AG08395 (cell line): ENCODE results near the gene RACK1.
"Not testable (repeated sequence)": the region's sequence is repeated elsewhere in the genome, so short reads cannot be mapped to it uniquely, and the experiment has no call there.

ENCODE experiments used
- DNase-seq: peaks from one replicate; pipeline ENCODE4 v3.0.0; 2012; ENCODE audit warnings: mixed read lengths, low spot score

RACK1 gene

DNA sequence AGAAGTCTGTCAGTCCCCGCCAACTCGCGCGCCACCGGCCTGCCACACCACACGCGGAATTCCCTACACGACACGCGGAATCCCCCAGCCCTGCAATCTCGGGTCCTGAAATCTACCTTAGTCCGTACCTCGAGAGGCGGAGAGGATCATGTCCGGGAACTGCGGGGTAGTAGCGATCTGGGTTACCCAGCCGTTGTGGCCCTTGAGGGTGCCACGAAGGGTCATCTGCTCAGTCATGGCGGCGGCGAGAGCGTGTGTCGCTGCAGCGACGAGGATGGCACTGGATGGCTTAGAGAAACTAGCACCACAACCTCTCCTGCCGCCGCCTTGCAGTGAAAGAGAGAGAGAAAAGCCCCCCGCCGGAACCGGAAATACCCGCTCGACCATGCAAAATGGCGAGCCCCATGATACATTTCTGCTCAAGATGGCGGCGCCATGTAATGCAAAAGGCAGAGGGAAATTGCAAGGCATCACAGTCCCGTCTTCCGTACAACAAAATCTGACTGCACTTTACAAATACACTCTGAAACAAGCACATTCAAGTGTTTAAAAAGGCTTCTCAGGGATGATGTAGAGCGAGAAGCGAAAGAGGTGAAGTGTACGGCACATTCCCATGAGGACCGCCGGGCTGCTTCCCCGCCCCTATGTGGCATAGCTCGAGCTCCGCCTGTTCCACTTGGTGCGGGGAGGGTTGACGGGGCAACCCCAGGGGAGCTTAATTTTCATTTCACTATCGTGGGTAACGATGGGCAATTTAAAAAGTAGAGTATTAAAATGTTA, at the start of gene RACK1:
TSS of gene RACK1 (minus strand) at position 343 of the 780 bp plus-strand sequence. CDS start at position 237, 106 bp downstream.
- DNase-seq = peak; percentile 84

- not testable (repeated sequence) for DNase-seq
Observed at GRCh38 chr5:181287331-181287730, 43.6 kb upstream of the RACK1 start.

DNA sequence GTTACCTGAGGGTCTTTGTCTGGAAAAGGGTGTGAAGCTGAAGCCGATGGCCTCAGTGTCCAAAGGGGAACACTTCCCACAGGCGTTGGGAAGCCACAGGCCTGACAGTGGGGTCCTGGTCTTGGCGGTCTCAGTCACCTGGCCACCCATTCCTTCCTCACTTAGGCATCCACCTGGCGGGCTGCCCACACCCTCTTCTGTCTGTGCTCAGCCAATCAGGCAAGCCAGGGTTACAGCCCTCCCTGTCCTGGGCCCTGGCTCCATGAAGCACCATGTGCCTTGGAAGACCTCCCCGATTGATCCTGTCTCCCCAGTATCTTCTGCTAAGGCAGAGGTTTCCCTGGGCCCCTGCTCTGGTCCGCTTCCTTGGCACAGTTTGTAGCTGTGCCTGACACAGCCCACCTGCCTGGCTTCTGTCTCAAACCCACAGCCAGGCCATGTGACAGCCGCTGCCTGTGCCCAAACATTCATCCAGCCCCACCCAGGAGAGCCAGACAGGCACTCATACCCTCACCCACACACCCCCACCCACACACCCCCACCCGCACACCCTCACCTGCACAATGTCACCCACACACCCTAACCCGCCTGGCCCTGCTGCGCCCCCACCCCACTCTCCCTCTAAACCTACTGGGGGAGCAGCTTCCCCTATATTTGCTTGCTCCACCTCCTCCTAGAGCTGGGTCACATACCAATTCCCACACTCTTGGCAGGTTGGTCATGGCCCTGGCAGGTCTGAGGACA, 42.4 kb upstream of the RACK1 start:
- DNase-seq = not testable (repeated sequence)

- not testable (repeated sequence) for DNase-seq
Observed at GRCh38 chr5:181283841-181284755, 40.4 kb upstream of the RACK1 start.

GRCh38 chr5:181283347-181283746, 39.6 kb upstream of the RACK1 start:
- no peak for DNase-seq

GRCh38 chr5:181282874-181283273, 39.2 kb upstream of the RACK1 start:
- DNase-seq = no peak

GRCh38 chr5:181282415-181282814, 38.7 kb upstream of the RACK1 start:
- not testable (repeated sequence) for DNase-seq

- no peak for DNase-seq
Observed at GRCh38 chr5:181281984-181282316, 38.2 kb upstream of the RACK1 start.

DNA sequence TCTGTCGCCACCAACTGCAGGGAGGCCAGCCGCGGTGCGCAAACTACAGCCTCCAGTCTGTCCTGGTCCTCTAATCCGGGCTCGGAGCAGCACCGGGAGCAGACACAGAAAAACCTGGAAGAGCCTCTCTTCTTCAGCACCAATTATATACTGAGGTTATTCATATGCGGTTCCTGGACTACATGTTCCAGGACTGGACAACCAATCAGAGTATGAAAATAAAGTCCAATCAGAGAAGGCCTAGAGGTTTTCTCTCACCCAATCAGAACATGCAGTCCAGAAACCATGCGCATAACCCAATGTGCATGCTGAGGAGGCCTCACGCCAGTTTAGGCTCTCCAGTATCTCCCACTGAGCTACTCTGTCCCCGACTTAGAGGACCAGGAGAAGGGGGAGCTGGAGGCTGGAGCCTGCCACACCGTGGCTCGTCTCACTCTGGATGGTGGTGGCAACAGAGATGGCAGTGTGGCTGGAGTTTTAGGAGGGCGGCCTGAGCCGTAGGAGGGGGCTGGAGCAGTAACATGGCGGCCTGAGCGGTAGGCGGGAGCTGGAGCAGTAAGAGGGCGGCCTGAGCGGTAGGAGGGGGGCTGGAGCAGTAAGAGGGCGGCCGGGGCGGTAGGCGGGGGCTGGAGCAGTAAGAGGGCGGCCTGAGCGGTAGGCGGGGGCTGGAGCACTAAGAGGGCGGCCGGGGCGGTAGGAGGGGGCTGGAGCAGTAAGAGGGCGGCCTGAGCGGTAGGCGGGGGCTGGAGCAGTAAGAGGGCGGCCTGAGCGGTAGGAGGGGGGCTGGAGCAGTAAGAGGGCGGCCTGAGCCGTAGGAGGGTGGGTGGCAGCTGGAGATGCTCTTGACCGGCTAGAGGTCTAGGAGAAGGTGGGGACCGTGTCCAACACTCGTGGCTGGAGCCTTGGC, 37.6 kb upstream of the RACK1 start:
- no peak for DNase-seq

- DNase-seq = no peak
Observed at GRCh38 chr5:181280251-181280762, 36.6 kb upstream of the RACK1 start.

- DNase-seq = not testable (repeated sequence)
Observed at GRCh38 chr5:181273433-181273744, 29.7 kb upstream of the RACK1 start.

DNA sequence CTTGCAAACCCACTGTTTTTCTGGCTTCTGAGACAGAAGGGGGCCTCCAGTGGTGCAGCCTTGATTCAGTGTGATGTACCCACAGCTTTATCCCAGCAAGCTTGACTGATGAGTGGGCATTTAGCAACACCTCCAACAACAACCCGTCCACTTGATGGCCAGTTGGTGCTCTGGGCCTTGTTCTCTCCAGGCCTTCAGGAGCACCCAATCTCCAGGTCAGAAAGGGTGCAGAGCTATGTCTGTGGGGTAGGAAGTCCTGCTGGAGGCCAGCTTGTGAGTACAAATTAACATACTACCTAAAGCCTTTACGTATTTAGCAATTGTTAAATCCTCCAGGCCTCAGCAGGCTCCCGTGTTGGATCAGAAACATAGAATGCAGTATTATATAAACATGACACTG, 27.4 kb upstream of the RACK1 start:
- no peak for DNase-seq

GRCh38 chr5:181267907-181268306, 24.2 kb upstream of the RACK1 start:
- not testable (repeated sequence) for DNase-seq

DNA sequence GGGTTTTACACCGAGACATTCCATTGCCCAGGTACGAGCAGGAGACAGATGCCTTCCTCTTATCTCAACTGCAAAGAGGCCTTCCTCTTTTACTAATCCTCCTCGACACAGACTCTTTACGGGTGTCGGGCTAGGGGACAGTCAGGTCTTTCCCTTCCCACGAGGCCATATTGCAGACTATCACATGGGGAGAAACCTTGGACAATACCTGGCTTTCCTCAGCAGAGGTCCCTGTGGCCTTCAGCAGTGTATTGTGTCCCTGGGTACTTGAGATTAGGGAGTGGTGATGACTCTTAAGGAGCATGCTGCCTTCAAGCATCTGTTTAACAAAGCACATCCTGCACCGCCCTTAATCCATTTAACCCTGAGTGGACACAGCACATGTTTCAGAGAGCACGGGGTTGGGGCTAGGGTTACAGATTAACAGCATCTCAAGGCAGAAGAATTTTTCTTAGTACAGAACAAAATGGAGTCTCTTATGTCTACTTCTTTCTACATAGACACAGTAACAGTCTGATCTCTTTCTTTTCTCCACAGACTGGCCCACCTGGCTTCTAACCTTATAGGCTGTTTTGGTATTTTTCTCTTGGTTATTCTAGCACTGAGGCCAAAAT, 23.7 kb upstream of the RACK1 start:
- DNase-seq = not testable (repeated sequence)

DNA sequence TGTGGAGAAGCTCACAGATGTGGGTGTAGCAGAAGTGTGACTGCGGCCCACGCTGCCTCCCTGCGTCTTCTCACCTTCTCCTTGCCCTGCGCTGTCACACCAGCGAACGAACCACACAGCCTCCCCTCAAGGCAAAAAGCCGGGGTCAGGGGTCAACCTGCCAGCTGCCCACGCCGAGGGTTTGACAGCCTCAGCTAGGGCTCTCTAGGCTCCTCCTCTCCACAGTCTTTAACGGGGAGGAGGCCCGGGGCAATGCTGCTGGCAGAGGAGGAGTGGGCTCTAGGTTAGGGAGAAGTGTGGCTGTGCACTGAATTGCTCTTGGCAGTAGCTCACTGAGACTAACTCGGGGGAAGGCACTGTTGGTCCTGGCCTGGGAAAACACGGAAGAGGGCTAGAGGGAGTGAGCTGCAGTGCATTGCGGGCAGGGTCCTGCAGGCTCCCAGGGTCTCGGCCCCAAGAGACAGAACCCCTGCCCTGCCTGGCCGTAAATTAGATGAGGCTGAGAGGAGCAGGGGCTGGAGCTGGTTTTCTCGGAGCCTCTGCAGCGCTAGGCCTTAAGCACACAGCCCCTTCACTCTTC, 21.5 kb upstream of the RACK1 start:
- DNase-seq = no peak

DNA sequence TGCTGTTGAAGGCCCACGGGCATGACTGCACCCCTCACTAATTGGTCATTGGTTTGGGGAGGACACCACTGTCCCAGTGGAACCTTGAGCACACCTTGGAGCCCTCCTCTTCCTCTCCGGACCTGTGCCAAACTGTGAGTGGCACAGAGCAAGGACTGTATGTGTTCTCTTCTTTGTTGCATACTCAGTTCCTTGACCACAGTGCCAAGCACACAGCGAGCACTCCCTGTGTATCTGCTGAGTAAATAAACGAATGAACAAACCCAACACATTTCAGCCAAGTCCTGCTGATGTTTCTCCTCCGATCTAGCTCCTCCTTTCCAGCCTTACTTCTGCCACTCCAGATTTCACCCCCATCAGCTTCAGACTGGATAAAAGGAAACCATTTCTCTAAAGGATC, 19.9 kb upstream of the RACK1 start:
- no peak for DNase-seq

DNA sequence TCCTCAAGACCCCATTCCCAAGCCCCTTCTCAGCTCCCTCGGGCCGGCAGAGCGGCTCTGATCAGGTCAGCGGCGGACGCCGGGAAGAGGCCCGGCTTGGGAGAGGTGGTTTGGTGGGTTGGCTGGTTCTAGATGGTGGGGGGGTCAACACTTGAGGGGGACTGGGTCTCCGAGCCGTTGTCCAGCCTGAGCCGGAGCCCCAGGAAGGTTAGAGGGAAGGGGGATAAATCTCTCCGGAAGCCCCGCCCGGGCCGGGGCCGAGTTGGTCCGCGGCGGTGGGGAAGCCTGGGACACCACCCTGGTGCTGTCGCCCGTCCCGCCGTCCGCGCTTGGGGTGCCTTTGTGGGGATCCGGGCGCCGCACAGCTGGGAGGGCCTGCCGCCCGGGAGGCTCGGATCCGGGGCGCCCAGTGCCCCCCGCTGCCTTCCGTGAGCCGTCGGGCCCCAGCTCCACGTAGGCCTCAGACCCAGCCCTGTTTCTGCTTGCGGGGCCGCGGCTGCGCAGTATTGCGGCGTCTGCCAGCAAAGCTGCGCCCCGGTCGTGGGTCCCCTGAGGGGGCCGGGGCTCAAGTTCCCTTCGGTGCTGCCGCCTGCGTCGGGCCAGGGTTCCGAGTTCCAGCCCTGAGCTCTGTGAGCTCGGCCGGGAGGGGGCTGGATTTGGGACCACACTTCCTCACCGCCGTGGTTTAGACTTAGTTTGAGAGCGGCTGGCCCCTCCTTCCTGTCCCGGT, 17.8 kb upstream of the RACK1 start:
- DNase-seq = peak; percentile 62

DNA sequence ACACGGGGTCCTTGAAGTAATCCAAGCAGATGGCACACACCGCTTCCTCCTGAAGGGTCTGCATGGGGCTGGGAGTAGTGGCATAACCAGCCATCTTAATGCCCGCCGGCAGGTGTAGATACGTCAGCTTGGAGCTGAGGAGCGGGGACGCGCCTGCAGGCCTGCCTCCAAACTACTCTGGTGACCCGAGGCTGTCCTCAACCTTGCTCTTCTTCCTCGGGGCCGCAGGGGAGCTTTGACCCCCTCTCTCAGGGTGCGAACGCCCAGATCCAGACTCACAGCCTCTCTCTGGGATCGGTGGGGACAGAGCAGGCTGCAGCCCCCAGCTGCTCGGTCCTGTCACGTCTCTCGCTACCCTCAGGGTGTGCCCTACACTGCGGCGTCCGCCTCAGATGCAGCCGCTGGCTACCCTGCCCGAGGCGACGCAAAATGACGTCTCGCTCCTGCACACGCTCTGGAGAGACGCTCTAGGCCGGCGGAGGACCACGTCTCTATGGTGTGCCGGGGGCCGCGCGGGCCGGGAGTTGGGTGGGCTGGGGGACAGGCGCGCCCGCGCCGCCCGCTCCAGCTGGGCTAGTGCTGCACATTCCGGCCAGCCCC, 17.1 kb upstream of the RACK1 start, which contains the start of gene TRIM52:
TSS of gene TRIM52 (minus strand) at position 424 of the 600 bp plus-strand sequence. CDS start at position 94, 330 bp downstream.
- peak; percentile 87 for DNase-seq
